GM12874 (cell line): ENCODE data around the gene MCIDAS.

ENCODE experiments used
- CTCF ChIP-seq: IDR thresholded peaks from 2 replicates; pipeline ENCODE4 v1.5.1; 2011; ENCODE audit warnings: low read depth, mild to moderate bottlenecking, control low read depth, low read length, moderate library complexity; ENCODE audit not compliant: insufficient read depth

Gene MCIDAS

GRCh38 chr5:55234121-55234700 lies 7.1 kb upstream of the MCIDAS start:
- TF ChIP-seq CTCF, result no peak

- TF ChIP-seq CTCF, result no peak
These were observed 6.1 kb upstream of the MCIDAS start, which contains the start of gene CCNO for GRCh38 chr5:55232985-55233928. Gene CCNO (minus strand): TSS chr5:55233608. CDS start chr5:55233523, 85 bp downstream.

GRCh38 chr5:55232271-55232984 lies 5.3 kb upstream of the MCIDAS start:
- no peak for TF ChIP-seq CTCF

- no peak for TF ChIP-seq CTCF
These were observed 4.8 kb upstream of the MCIDAS start for GRCh38 chr5:55231919-55232270.

GRCh38 chr5:55231029-55231918 lies 4.2 kb upstream of the MCIDAS start:
- TF ChIP-seq CTCF, result no peak

- TF ChIP-seq CTCF, result no peak
These were observed 3.0 kb upstream of the MCIDAS start for GRCh38 chr5:55230086-55230629.
